ENCODE data around the gene PRTN3. TPM values are rescaled to one million over a fixed set of nuclear protein-coding genes. Genes with fewer than 3 reads are reported as not detected.

The PRTN3 gene
- total RNA-seq, 2 donors from 2014 or later = not detected

DNA sequence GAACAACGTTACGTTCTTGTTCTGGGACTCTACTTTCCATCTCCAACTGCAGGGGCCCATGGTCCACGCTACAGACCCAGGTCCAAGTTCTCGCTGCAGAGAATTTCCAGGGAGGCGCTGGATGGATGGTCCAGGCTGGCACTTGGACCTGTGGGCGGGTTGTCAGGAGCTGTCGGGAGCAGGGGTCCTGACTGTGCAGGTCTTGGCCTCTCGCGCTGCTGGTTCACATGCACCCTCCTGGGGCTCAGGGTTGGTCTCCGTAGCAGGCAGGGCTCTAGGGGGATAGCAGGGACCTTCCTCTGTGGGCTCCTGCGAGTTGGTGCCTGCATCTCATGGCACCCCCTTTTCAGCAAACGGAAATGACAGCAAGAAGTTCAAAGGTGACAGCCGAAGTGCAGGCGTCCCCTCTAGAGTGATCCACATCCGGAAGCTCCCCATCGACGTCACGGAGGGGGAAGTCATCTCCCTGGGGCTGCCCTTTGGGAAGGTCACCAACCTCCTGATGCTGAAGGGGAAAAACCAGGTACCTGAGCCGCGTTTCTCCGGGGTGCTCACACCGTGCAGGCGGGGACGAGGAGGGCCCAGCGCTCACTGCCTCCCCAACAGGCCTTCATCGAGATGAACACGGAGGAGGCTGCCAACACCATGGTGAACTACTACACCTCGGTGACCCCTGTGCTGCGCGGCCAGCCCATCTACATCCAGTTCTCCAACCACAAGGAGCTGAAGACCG is 36.9 kb upstream of the PRTN3 start:
- Mint-ChIP-seq H3K4me3 (no peak overlapping the region), H3K27ac (no peak overlapping the region), H3K4me1 (peaks cover 22% of the 10 kb centered on the region), H3K36me3 (ENCODE audit: low read depth) (peaks cover 71% of the 10 kb centered on the region), H3K27me3 (ENCODE audit: insufficient read depth) (no peaks in the 10 kb centered on the region), H3K9me3 (no peaks in the 10 kb centered on the region)
- no peak overlapping the region for H3K9ac ChIP-seq (ENCODE audit: extremely low read depth, low read length, poor library complexity, severe bottlenecking)
- no peak overlapping the region for H3K4me3 ChIP-seq (ENCODE audit: low read length)
- H3K9me3 ChIP-seq (ENCODE audit: control insufficient read depth, low read length) = no peaks in the 10 kb centered on the region
- DNase-seq = peak; percentile 50
- H3K27me3 ChIP-seq (ENCODE audit: control insufficient read depth, insufficient read depth, low read length, poor library complexity, severe bottlenecking) = no peaks in the 10 kb centered on the region
- H3K27ac ChIP-seq (ENCODE audit: low read depth, low read length) = no peak overlapping the region
- 94 to 98% methylated on average over 26 to 31 of the region's 31 CpGs for WGBS, 2 experiments (ENCODE audit: insufficient coverage in 1 of 2, insufficient read length in 1 of 2)
- H3K4me1 ChIP-seq (ENCODE audit: control insufficient read depth, insufficient read depth, low read length) = peaks cover 27% of the 10 kb centered on the region
- TF ChIP-seq, protein P1, sequence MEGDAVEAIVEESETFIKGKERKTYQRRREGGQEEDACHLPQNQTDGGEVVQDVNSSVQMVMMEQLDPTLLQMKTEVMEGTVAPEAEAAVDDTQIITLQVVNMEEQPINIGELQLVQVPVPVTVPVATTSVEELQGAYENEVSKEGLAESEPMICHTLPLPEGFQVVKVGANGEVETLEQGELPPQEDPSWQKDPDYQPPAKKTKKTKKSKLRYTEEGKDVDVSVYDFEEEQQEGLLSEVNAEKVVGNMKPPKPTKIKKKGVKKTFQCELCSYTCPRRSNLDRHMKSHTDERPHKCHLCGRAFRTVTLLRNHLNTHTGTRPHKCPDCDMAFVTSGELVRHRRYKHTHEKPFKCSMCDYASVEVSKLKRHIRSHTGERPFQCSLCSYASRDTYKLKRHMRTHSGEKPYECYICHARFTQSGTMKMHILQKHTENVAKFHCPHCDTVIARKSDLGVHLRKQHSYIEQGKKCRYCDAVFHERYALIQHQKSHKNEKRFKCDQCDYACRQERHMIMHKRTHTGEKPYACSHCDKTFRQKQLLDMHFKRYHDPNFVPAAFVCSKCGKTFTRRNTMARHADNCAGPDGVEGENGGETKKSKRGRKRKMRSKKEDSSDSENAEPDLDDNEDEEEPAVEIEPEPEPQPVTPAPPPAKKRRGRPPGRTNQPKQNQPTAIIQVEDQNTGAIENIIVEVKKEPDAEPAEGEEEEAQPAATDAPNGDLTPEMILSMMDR (conservative IDR thresholded peaks at IDR 0.05) = no peak
- H3K36me3 ChIP-seq (ENCODE audit: control insufficient read depth, insufficient read depth, low read length) = peaks cover 94% of the 10 kb centered on the region

GRCh38 chr19:804419-805165 is 36.2 kb upstream of the PRTN3 start:
- Mint-ChIP-seq H3K4me1 (peaks cover 18% of the 10 kb centered on the region), H3K9me3 (no peaks in the 10 kb centered on the region), H3K27me3 (ENCODE audit: insufficient read depth) (no peaks in the 10 kb centered on the region), H3K4me3 (no peak overlapping the region), H3K36me3 (ENCODE audit: low read depth) (peaks cover 69% of the 10 kb centered on the region), H3K27ac (peak overlapping the region; percentile 55)
- Histone ChIP-seq H3K27me3 (ENCODE audit: control insufficient read depth, insufficient read depth, low read length, poor library complexity, severe bottlenecking) (no peaks in the 10 kb centered on the region), H3K4me1 (ENCODE audit: control insufficient read depth, insufficient read depth, low read length) (peaks cover 25% of the 10 kb centered on the region), H3K9ac (ENCODE audit: extremely low read depth, low read length, poor library complexity, severe bottlenecking) (no peak overlapping the region), H3K4me3 (ENCODE audit: low read length) (no peak overlapping the region), H3K36me3 (ENCODE audit: control insufficient read depth, insufficient read depth, low read length) (peaks cover 93% of the 10 kb centered on the region), H3K27ac (ENCODE audit: low read depth, low read length) (no peak overlapping the region), H3K9me3 (ENCODE audit: control insufficient read depth, low read length) (no peaks in the 10 kb centered on the region)
- TF ChIP-seq, protein P1 (conservative IDR thresholded peaks at IDR 0.05) = no peak
- 96% methylated on average over 50 to 53 of the region's 53 CpGs for WGBS, 2 experiments (ENCODE audit: insufficient coverage in 1 of 2, insufficient read length in 1 of 2)
- DNase-seq = no peak

GRCh38 chr19:805166-805551 is 35.6 kb upstream of the PRTN3 start:
- peak overlapping the region; percentile 55 for H3K27ac Mint-ChIP-seq
- Histone ChIP-seq H3K4me3 (ENCODE audit: low read length) (no peak overlapping the region), H3K9ac (ENCODE audit: extremely low read depth, low read length, poor library complexity, severe bottlenecking) (no peak overlapping the region), H3K4me1 (ENCODE audit: control insufficient read depth, insufficient read depth, low read length) (peaks cover 23% of the 10 kb centered on the region), H3K9me3 (ENCODE audit: control insufficient read depth, low read length) (no peaks in the 10 kb centered on the region), H3K36me3 (ENCODE audit: control insufficient read depth, insufficient read depth, low read length) (peaks cover 93% of the 10 kb centered on the region), H3K27me3 (ENCODE audit: control insufficient read depth, insufficient read depth, low read length, poor library complexity, severe bottlenecking) (no peaks in the 10 kb centered on the region), H3K27ac (ENCODE audit: low read depth, low read length) (no peak overlapping the region)
- peaks cover 69% of the 10 kb centered on the region for H3K36me3 Mint-ChIP-seq (ENCODE audit: low read depth)
- H3K9me3 Mint-ChIP-seq = no peaks in the 10 kb centered on the region
- no peaks in the 10 kb centered on the region for H3K27me3 Mint-ChIP-seq (ENCODE audit: insufficient read depth)
- H3K4me1 Mint-ChIP-seq = peaks cover 13% of the 10 kb centered on the region
- no peak overlapping the region for H3K4me3 Mint-ChIP-seq
- TF ChIP-seq, protein P1 (conservative IDR thresholded peaks at IDR 0.05) = no peak
- WGBS, 2 experiments (ENCODE audit: insufficient coverage in 1 of 2, insufficient read length in 1 of 2) = 91 to 95% methylated on average over 19 to 33 of the region's 33 CpGs
- no peak for DNase-seq
